Amygdala (tissue), 56 donors: ENCODE results near the gene FNDC1.

ENCODE experiments used
- DNase-seq, 56 donors: peaks; one replicate each; lab custom pipeline; 2025; lab: John Stamatoyannopoulos, UW

Gene FNDC1

GRCh38 chr6:159303159-159303558 is 134.0 kb downstream of the FNDC1 start:
- no peak for DNase-seq

DNA sequence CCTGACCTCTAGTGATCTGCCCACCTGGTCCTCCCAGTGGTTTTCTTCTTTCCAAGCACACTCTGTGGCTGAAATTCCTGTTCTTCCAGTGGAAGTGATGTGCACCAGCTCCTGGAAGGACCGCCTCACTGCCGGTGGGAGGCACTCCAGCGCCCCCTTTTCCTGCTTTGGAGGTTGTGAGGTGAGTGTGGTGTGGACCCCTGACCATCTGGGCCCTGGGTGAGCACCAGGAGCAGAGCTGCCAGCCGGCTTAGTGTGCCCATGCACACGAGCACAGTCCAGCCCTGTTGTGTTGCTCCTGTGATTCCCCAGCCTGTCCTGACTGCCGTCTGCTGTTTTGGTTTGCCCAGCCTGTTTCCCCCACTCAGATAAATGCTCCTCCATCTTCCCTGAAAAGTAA is 134.6 kb downstream of the FNDC1 start:
- no peak for DNase-seq

DNA sequence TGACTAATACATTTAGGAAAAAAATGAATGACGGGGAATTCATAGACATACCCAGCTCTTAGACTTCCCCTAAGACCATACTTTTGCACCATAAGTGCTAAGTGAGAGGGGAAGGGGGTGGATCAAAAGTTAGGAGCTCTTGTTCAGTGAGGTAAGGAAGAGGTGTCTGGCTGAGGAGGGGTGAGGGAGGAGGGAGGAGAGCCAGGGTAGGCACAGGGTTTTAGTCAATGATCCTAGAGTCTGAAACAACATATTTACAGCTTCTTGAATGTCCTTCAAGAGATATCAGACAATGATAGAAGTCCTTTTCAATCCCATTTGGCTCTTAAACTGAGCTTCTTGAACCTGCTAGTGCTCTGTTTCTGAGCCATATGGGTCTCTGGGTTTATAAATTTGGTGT is 135.4 kb downstream of the FNDC1 start:
- DNase-seq = no peak

GRCh38 chr6:159305159-159305558 is 136.0 kb downstream of the FNDC1 start:
- DNase-seq = no peak

- no peak for DNase-seq
These were observed 136.8 kb downstream of the FNDC1 start for GRCh38 chr6:159305804-159306537.

- no peak for DNase-seq
These were observed 138.1 kb downstream of the FNDC1 start for GRCh38 chr6:159307246-159307790.

DNA sequence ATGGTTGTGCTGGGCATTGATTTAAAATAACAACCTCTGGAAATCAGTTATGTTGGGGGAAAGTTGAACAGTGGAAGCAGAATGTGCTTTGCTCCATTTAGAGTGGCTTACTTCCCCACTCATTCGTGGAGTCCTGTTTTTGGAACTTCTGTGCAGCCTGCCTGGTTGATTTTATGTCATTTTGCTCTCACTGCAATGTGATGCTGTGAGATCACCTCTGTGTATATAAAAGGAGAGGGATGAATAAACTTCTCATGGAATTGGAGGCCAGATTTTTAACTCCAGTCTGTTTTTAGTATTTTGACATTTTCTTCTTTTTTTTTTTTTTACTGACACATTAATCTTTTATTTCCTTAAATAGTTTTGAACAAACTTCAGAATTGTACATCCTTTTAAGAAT is 139.0 kb downstream of the FNDC1 start:
- DNase-seq = no peak

GRCh38 chr6:159309723-159310122 is 140.5 kb downstream of the FNDC1 start:
- DNase-seq = no peak

- no peak for DNase-seq
These were observed 142.4 kb downstream of the FNDC1 start for GRCh38 chr6:159311618-159312017.

DNA sequence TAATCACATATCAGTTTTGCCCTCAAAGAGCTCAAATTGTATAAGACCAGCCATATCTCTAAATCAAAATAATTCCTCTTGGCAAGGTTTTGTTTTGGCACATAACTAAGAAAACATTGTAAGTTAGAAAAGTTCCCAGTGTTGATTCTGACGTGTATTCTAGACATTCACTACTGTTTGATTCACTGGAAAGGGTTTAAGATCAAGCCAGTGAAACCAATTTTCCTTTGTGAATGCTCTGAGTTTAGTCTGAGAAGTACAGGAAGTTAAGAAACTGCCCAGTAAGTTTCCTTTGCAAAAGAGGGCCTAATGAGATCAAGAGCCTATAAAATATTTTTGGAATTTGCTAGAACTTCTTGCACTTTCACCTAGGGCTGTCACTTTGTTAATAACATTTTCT is 143.0 kb downstream of the FNDC1 start:
- DNase-seq = no peak

GRCh38 chr6:159313018-159313417 is 143.8 kb downstream of the FNDC1 start:
- DNase-seq = no peak

GRCh38 chr6:159315562-159315961 is 146.4 kb downstream of the FNDC1 start:
- no peak for DNase-seq

- DNase-seq = no peak
These were observed 148.2 kb downstream of the FNDC1 start for GRCh38 chr6:159317430-159317829.

DNA sequence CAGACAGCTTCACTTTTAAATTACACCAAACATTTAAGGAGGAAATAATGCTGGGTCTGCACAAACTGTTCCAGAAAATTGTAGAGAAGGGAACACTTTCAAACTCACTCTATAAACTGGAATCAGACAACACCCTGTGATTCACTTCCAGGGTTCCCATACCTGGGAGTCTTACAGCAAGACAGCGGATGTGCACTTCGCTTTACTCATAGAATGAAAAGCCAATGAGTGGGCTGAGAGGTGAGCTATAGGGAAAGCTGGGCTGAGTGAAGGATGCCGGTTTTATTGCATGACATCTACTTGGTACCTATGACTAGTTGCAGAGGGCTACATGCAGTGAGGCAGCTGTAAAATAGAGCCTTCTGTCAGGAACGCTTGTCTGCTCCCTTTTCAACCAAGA is 152.1 kb downstream of the FNDC1 start:
- DNase-seq = no peak
